ENCODE data around the gene TMEM39A.

- TF ChIP-seq EP300 (IDR thresholded peaks at IDR 0.05) (no peak), CTCF (IDR thresholded peaks at IDR 0.05) (no peak), POLR2AphosphoS5 (IDR thresholded peaks at IDR 0.05) (no peak), POLR2A (IDR thresholded peaks at IDR 0.05) (no peak)
Observed at GRCh38 chr3:119408243-119408950, 55.0 kb downstream of the TMEM39A start.
